GM12878 (cell line): ENCODE results near the gene EWSR1. TPM values are rescaled to one million over a fixed set of nuclear protein-coding genes. Genes with fewer than 3 reads are reported as not detected.
A peak's percentile ranks its signal among the peaks of the same experiment; 100 is the strongest.

Source experiments
- ATAC-seq: fragments of 200-7000 bp; cut with Tn5 transposase; 3 replicates; pipeline ENCODE4 v1.9.1; 2020; ENCODE audit warnings: mild to moderate bottlenecking, moderate library complexity
- BruUV-seq: library from RNA; stranded (reverse); fragments of 400-500 nt; replicated peaks from 2 replicates; lab custom pipeline; 2021; lab: Mats Ljungman, UMichigan
- CTCF ChIA-PET: fragments of 300-600 bp; sonication (Branson Sonifier 250); formaldehyde crosslinking; extraction: SDS; loops from one replicate; lab custom pipeline; 2021; ENCODE audit warnings: inconsistent platforms; lab: Yijun Ruan, JAX
- POLR2A ChIA-PET: fragments of 350-600 bp; formaldehyde crosslinking; extraction: SDS; loops from one replicate; lab custom pipeline; 2021; ENCODE audit warnings: inconsistent platforms; lab: Charles Lee
- RAD21 ChIA-PET: fragments of 300-600 bp; sonication (Branson Sonifier 250); formaldehyde crosslinking; loops from one replicate; lab custom pipeline; 2023; ENCODE audit warnings: antibody characterized with exemption; ENCODE audit not compliant: unreplicated experiment; lab: Charles Lee
- SMC1A ChIA-PET: fragments of 300-600 bp; sonication (Branson Sonifier 250); formaldehyde crosslinking; loops from one replicate; lab custom pipeline; 2023; ENCODE audit not compliant: unreplicated experiment, uncharacterized antibody; lab: Charles Lee
- DNase-seq: peaks from one replicate; pipeline ENCODE4 v3.0.0-alpha.2; 2011; ENCODE audit warnings: low read depth, low spot score
- FAIRE-seq: peaks from 3 replicates; lab custom pipeline; 2011; peaks lifted over from hg19 to GRCh38; lab: Jason Lieb, UNC
- H2AFZ ChIP-seq: 2 replicates; pipeline ENCODE4 v1.6.0; 2011; ENCODE audit warnings: low read depth, low read length, control low read depth; ENCODE audit not compliant: control insufficient read depth
- H3K27ac ChIP-seq: 2 replicates; pipeline ENCODE4 v1.5.1; 2011; ENCODE audit warnings: control low read depth; ENCODE audit not compliant: control insufficient read depth, insufficient read depth
- H3K27me3 ChIP-seq, 2 experiments: replicated peaks in 1 of 2; 2 replicates each; pipeline versions ENCODE4 v1.6.0 to v1.6.1; 2011; ENCODE audit warnings: low read length in 1 of 2; ENCODE audit not compliant: control insufficient read depth in 2 of 2, insufficient read depth in 2 of 2
- H3K36me3 ChIP-seq, 2 experiments: 2 replicates each; pipeline ENCODE4 v1.5.1; 2011; ENCODE audit warnings: low read length in 1 of 2; ENCODE audit not compliant: control insufficient read depth in 2 of 2, insufficient read depth in 2 of 2
- H3K4me1 ChIP-seq: 2 replicates; pipeline ENCODE4 v1.6.1; 2011; ENCODE audit warnings: mild to moderate bottlenecking, low read length, moderate library complexity, mixed read lengths; ENCODE audit not compliant: control insufficient read depth, insufficient read depth
- H3K4me2 ChIP-seq: 2 replicates; pipeline ENCODE4 v1.6.0; 2011; ENCODE audit warnings: control low read depth; ENCODE audit not compliant: control insufficient read depth, insufficient read depth
- H3K4me3 ChIP-seq: fragments of 200-600 bp; sonication (generic); 2 replicates; pipeline ENCODE4 v1.5.1; 2016
- H3K79me2 ChIP-seq: 2 replicates; pipeline ENCODE4 v1.6.0; 2011; ENCODE audit warnings: low read length; ENCODE audit not compliant: control insufficient read depth, insufficient read depth
- H3K9ac ChIP-seq: 2 replicates; pipeline ENCODE4 v1.8.0; 2011; ENCODE audit warnings: low read length, control low read depth, mixed read lengths; ENCODE audit not compliant: control insufficient read depth, insufficient read depth
- H3K9me3 ChIP-seq: replicated peaks from 3 replicates; pipeline ENCODE4 v1.5.1; 2011; ENCODE audit warnings: mild to moderate bottlenecking, low read length; ENCODE audit not compliant: control insufficient read depth, insufficient read depth
- H4K20me1 ChIP-seq: 2 replicates; pipeline ENCODE4 v1.6.0; 2011; ENCODE audit not compliant: control insufficient read depth, insufficient read depth
- BMI1 ChIP-seq: fragments of 450-650 bp; IDR thresholded peaks from 2 replicates; pipeline ENCODE4 v1.6.1; 2016; ENCODE audit warnings: mild to moderate bottlenecking, moderate library complexity, borderline replicate concordance
- EED ChIP-seq: sonication (generic); IDR thresholded peaks from 2 replicates; pipeline ENCODE4 v1.6.1; 2016; ENCODE audit warnings: antibody characterized with exemption, low read depth
- HDAC6 ChIP-seq: fragments of 200-600 bp; sonication (generic); IDR thresholded peaks from one replicate; pipeline ENCODE4 v1.8.0; 2017; ENCODE audit warnings: antibody characterized with exemption; ENCODE audit not compliant: unreplicated experiment
- MEF2A ChIP-seq: IDR thresholded peaks from 2 replicates; pipeline ENCODE4 v1.6.1; 2011; ENCODE audit warnings: low read depth, mild to moderate bottlenecking, low read length, moderate library complexity; ENCODE audit not compliant: insufficient read depth
- MEF2B ChIP-seq: fragments of 450-650 bp; IDR thresholded peaks from 2 replicates; pipeline ENCODE4 v1.6.1; 2018; ENCODE audit warnings: mild to moderate bottlenecking, moderate library complexity; ENCODE audit not compliant: partially characterized antibody, poor library complexity, severe bottlenecking
- NR2C1 ChIP-seq: fragments of 450-650 bp; IDR thresholded peaks from 2 replicates; pipeline ENCODE4 v1.6.1; 2017; ENCODE audit warnings: antibody characterized with exemption, mild to moderate bottlenecking, moderate library complexity
- NRF1 ChIP-seq: conservative IDR thresholded peaks from 2 replicates; pipeline ENCODE4 v1.6.1; 2011; ENCODE audit warnings: mild to moderate bottlenecking, low read depth, low read length, improper control_type of control experiment
- RCOR1 ChIP-seq: conservative IDR thresholded peaks from 2 replicates; pipeline ENCODE4 v1.6.1; 2012; ENCODE audit warnings: low read depth, low read length, improper control_type of control experiment
- SREBF1 ChIP-seq: IDR thresholded peaks from 2 replicates; pipeline ENCODE4 v1.6.1; 2012; ENCODE audit warnings: mild to moderate bottlenecking, low read length
- SUZ12 ChIP-seq: fragments of 200-600 bp; sonication (generic); IDR thresholded peaks from one replicate; pipeline ENCODE4 v1.6.1; 2018; ENCODE audit warnings: antibody characterized with exemption, mild to moderate bottlenecking; ENCODE audit not compliant: unreplicated experiment
- WGBS: methylation state at CpG from one replicate; pipeline ENCODE4 v1.1.6; 2016; ENCODE audit warnings: low lambda C conversion rate; ENCODE audit not compliant: insufficient replicate concordance, insufficient coverage; ENCODE audit errors: missing lambda C conversion rate; 5-methylcytosine and 5-hydroxymethylcytosine counted together
- in situ Hi-C: fragments of 300-500 bp; cut with MboI; formaldehyde crosslinking; loops from 9 replicates; pipeline ENCODE4 v1.14.3; 2018; ENCODE audit warnings: mixed read lengths
- intact Hi-C: fragments of 100-400 bp; cut with micrococcal nuclease; formaldehyde crosslinking; loops from one replicate; pipeline ENCODE4 v1.14.2; 2022; ENCODE audit not compliant: unreplicated experiment
- polyA plus RNA-seq, 11 experiments: library from polyadenylated mRNA; depleted of rRNA in 4 of 11; unstranded in 6 of 11; stranded (reverse) in 5 of 11; fragments of >200 nt; fragmentation: Nextera tagmentation in 4 of 11; fragmentation: Illumina TruSeq in 1 of 11; extraction: Ambion mirVana in 4 of 11; extraction: Trizol in 1 of 11; gene quantifications; 1 replicate in 1 of 11; 2 replicates in 10 of 11; pipeline versions ENCODE4 v1.2.1 to v1.2.3, GENCODE V29; 2011 to 2016; ENCODE audit warnings: inconsistent platforms in 2 of 11, missing spikeins in 2 of 11, low read depth in 1 of 11
- total RNA-seq, 4 experiments: library from RNA; depleted of rRNA in 3 of 4; stranded (reverse); fragments of >200 nt in 3 of 4; fragmentation: Illumina TruSeq in 1 of 4; extraction: Trizol in 1 of 4; gene quantifications; 2 replicates each; pipeline versions ENCODE4 v1.2.1 to v1.2.3, GENCODE V29; 2013 to 2021
- TF ChIP-seq, protein P1 (sequence below): fragments of 450-650 bp; IDR thresholded peaks from 2 replicates; pipeline ENCODE4 v1.6.1; 2018; ENCODE audit warnings: borderline replicate concordance, mild to moderate bottlenecking; ENCODE audit not compliant: partially characterized antibody

The EWSR1 gene
- total and polyA plus RNA-seq, 10 of the 15 experiments (the other 5 are each of a cell fraction or from before 2014, with no cell fraction given): 130 to 480 (median 356) TPM

DNA sequence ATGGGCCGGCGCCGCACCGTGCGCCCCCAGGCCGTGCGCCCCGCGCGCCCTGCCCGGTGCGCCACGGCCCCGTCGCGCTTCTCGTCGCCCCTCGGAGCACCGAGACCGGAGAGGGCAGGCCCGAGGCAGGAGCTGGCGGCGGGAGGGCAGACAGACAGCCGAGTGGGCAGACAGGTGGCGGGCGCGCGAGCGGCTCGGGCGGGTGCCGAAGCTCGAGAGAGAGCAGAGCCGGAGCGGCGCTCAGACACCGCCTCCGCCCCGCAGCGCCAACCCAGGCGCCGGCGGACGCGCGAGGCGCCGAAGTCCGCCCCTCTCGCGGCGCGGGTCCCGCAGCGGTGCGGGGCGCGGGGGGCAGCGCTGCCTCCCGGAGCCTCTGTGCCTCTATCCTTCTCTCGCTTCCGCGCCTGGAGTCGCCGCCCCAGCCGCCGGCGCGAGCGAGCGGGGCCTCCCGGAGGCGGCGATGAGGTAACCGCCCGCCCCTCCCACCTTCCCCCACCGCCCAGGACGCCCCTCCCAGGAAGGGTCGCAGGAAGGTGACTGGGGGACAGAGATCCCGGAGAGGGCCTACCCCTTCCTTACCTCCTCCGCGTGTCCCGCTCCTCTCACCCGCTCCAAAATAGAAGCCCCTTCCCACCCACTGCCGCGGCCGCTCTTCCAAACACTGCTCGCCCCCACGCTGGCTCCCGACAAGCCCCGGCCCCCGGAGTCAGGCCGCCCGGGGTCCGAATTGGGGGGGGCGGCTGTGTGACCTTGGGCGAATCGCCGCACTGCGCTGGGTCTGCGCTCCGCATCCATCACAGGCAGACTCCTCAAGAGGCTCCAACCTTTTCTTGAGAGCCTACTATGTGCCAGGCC is 47.4 kb downstream of the EWSR1 start, which contains the start of gene RASL10A:
Gene RASL10A, minus strand, starts transcription at position 412 of the 855 bp plus-strand sequence. CDS start 451 bp downstream, outside the sequence.
- DNase-seq: no peak
- H3K9ac ChIP-seq: no peak within 1 kb of the TSS
- H2AFZ ChIP-seq: no peak within 1 kb of the TSS
- ChIA-PET SMC1A (no interaction called here), POLR2A (no interaction called here), RAD21 (no interaction called here), CTCF (no interaction called here)
- no peak within 1 kb of the TSS for H3K4me2 ChIP-seq
- no peak within 1 kb of the TSS for H3K4me3 ChIP-seq
- in situ Hi-C loops (no loop called here), intact Hi-C loops (no loop called here)
- no peaks in the 10 kb centered on the region for H3K36me3 ChIP-seq
- BruUV-seq: no TSS peak
- H3K27me3 ChIP-seq: peaks cover 7 to 9% of the 10 kb centered on the region in 2 experiments; a peak in 3 of 4 replicates
- H3K4me1 ChIP-seq: no peaks in the 10 kb centered on the region
- no peak within 1 kb of the TSS for H3K27ac ChIP-seq
- 15% methylated on average over 75 of the region's 103 CpGs for WGBS
- ATAC-seq: no peak
- no peaks in the 10 kb centered on the region for H3K79me2 ChIP-seq
- no peaks in the 10 kb centered on the region for H4K20me1 ChIP-seq
- TF ChIP-seq SUZ12: peak; percentile 49
- TF ChIP-seq EED: no peak
- peak; percentile 95 for TF ChIP-seq HDAC6
- no peak for FAIRE-seq
- no peaks in the 10 kb centered on the region for H3K9me3 ChIP-seq

DNA sequence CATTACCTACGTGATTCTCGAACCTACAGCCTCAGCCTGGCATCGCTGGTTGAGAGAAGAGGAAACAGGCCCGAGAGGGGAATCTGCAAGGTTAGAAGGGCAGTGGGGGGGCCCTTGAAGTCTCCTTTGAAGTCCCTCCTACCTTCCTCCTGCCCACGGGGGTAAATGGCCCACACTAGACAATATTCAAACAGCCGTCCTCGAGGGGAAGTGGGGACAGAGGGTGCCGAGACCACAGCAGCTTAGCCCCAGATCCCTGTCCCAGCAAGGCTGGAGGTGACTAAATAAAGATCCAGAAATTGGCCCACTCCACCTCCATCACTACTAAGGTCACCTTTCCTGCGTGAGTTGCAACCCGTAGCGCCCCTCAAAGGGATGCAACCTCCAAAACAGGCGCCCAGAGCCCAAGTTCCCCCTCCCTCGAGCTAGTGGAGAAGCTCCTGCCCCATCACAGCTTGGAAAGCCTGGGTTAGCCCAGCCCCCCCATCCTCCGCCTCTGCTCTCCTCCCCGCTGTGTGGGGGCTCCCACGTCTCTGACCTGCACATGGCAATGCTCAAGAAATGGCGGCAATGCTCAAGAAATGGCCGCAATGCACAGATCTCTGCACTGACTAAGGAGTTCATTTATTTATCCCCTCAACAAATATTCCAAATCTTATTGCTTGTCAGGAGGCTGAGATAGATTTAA is 48.2 kb downstream of the EWSR1 start:
- ChIA-PET POLR2A (interaction anchor here (0.6 kb wide), 1 partner anchor 13 kb away, joined by 4 read pairs; no protein-coding TSS in a partner anchor), SMC1A (no interaction called here), RAD21 (no interaction called here), CTCF (no interaction called here)
- Histone ChIP-seq H4K20me1 (no peaks in the 10 kb centered on the region), H3K79me2 (no peaks in the 10 kb centered on the region), H3K9ac (no peak overlapping the region), H3K9me3 (no peaks in the 10 kb centered on the region), H3K4me2 (no peak overlapping the region), H2AFZ (no peak overlapping the region), H3K27me3 (peaks cover 7 to 9% of the 10 kb centered on the region in 2 experiments; a peak in 3 of 4 replicates), H3K4me3 (no peak overlapping the region), H3K4me1 (no peaks in the 10 kb centered on the region), H3K27ac (no peak overlapping the region), H3K36me3 (no peaks in the 10 kb centered on the region)
- in situ Hi-C loops (no loop called here), intact Hi-C loops (no loop called here)
- DNase-seq (no peak), ATAC-seq (no peak), FAIRE-seq (no peak)
- WGBS: 45% methylated on average over 18 of the region's 18 CpGs
- BruUV-seq: no TSS peak
- no peak for TF ChIP-seq NRF1
- TF ChIP-seq SREBF1: no peak
- no peak for TF ChIP-seq RCOR1
- no peak for TF ChIP-seq MEF2A
- no peak for TF ChIP-seq NR2C1
- TF ChIP-seq BMI1: no peak
- TF ChIP-seq, protein P1, sequence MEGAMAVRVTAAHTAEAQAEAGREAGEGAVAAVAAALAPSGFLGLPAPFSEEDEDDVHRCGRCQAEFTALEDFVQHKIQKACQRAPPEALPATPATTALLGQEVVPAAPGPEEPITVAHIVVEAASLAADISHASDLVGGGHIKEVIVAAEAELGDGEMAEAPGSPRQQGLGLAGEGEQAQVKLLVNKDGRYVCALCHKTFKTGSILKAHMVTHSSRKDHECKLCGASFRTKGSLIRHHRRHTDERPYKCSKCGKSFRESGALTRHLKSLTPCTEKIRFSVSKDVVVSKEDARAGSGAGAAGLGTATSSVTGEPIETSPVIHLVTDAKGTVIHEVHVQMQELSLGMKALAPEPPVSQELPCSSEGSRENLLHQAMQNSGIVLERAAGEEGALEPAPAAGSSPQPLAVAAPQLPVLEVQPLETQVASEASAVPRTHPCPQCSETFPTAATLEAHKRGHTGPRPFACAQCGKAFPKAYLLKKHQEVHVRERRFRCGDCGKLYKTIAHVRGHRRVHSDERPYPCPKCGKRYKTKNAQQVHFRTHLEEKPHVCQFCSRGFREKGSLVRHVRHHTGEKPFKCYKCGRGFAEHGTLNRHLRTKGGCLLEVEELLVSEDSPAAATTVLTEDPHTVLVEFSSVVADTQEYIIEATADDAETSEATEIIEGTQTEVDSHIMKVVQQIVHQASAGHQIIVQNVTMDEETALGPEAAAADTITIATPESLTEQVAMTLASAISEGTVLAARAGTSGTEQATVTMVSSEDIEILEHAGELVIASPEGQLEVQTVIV: no peak
- no peak for TF ChIP-seq MEF2B
